Measurements from ENCODE around the gene ARSB.
A peak's percentile ranks its signal among the peaks of the same experiment; 100 is the strongest.
"Not testable (repeated sequence)": the region's sequence is repeated elsewhere in the genome, so short reads cannot be mapped to it uniquely, and the experiment has no call there.

Gene ARSB

GRCh38 chr5:78995521-78996007 lies 10.5 kb upstream of the ARSB start:
- no peak for DNase-seq (ENCODE audit: low read depth in 3 of 3, low spot score in 1 of 3)

DNA sequence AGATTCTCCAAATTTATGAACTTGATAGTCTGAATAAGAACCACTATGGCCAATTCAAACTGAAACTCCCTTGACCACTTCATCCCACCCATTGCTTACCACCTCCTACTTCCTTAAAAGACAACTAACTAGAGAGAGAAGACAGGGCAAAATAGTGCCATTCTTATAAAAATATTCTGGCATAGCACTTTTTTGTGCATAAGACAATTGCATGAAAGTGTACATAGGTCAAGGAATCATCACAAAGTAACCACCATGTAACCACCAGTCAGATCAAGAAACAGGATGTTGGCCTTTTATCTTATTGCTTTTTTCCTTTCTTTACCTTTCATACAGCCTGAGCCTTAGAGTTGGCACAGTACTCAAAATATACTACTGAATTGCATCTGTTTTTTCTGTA lies 8.1 kb upstream of the ARSB start:
- DNase-seq (ENCODE audit: low read depth in 3 of 3, low spot score in 1 of 3) = no peak

- no peak for DNase-seq (ENCODE audit: low read depth in 3 of 3, low spot score in 1 of 3)
Measured at GRCh38 chr5:78992146-78992545, 7.0 kb upstream of the ARSB start.

- no peak for DNase-seq (ENCODE audit: low read depth in 3 of 3, low spot score in 1 of 3)
Measured at GRCh38 chr5:78989080-78989479, 4.0 kb upstream of the ARSB start.

DNA sequence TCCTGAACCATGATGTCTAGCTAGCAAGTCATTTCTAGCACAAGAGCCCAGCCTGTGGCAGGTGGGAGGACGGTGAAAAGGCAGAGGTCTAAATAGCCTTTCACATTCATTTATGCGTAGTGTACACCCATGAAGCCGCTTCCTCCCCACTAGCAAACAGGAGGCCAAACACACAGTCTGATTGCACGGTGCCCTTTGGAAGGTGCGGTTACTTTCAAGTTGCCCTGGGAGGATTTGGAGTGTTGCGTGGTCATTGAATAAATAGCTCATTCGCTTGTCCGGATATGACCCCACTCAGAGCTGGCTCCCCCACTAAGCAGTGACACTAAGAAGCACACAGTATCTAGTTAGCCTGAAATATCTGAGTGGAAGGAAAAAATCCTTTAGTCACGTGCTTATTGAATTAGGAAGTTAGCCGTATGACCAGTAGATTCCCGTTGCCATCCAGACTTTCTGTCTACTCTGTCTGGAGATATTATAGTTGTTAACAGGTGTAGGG lies 664 bp upstream of the ARSB start:
- DNase-seq (ENCODE audit: low read depth in 3 of 3, low spot score in 1 of 3) = peak in 1 of 3 donors; percentile 20

DNA sequence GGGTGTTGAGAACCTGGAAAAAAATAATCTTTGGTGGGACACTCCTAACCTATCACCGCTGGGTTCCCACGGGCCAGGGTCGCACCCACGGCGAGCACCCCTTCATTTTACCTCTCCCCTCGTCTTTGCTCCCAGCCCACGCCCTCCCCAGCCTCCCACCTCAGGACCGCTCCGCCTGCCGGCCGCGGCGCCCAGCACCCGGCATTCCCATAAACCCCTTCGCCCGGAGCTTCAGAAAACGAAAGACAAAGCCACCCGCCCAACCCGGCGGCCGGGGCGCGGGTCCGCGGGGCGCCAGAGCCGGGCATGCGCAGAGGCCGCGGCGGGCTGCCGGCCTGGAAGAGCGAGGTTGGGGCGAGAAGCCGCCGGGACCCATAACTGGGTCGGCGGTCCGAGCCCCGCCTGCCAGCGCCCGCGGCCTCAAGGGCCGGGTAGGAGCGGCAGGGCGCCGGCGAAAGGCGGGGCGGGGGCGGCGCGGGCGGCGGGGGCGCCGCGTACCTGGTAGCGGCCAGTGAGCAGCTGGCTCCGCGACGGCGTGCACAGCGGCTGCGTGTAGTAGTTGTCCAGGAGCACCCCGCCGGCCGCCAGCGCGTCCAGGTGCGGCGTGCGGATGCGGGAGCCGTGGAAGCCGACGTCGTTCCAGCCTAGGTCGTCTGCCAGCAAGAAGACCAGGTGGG lies 533 bp downstream of the ARSB start:
- DNase-seq (ENCODE audit: low read depth in 3 of 3, low spot score in 1 of 3) = peak; percentile 32 to 67 (median 58)

- DNase-seq (ENCODE audit: low read depth in 3 of 3, low spot score in 1 of 3) = no peak
Measured at GRCh38 chr5:78983601-78984438, 1.3 kb downstream of the ARSB start.

- DNase-seq (ENCODE audit: low read depth in 3 of 3, low spot score in 1 of 3) = not testable (repeated sequence)
Measured at GRCh38 chr5:78983194-78983593, 1.9 kb downstream of the ARSB start.

GRCh38 chr5:78979909-78980308 lies 5.2 kb downstream of the ARSB start:
- no peak for DNase-seq (ENCODE audit: low read depth in 3 of 3, low spot score in 1 of 3)

DNA sequence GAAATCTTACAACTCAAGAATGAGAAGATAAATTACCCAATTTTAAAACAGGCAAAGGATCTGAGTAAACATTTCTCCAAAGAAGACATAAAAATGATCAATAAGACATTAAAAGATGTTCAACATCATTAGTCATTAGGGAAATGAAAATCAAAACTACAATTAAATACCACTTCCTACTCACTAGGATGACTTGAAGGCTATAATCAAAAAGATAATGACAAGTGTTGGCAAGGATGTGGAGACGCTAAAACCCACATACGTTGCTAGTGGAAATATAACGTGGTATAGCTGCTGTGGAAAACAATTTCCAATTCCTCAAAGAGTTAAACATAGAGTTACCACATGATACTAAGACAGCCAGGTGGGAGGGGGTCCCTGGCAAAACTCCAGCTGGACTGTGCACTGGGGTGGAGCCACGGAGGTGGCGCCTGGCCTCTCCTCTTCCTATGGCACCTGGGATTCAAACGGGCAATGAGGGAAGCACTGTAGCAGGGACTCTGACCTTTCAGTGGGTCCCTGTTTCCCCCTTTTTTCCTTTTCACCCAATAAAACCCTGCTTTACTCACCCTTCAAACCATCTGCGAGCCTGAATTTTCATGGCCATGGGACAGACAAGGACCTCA lies 5.9 kb downstream of the ARSB start:
- DNase-seq (ENCODE audit: low read depth in 3 of 3, low spot score in 1 of 3) = no peak

GRCh38 chr5:78975035-78975434 lies 10.1 kb downstream of the ARSB start:
- no peak for DNase-seq (ENCODE audit: low read depth in 3 of 3, low spot score in 1 of 3)

- DNase-seq (ENCODE audit: low read depth in 3 of 3, low spot score in 1 of 3) = no peak
Measured at GRCh38 chr5:78974601-78975000, 10.5 kb downstream of the ARSB start.

GRCh38 chr5:78974011-78974410 lies 11.1 kb downstream of the ARSB start:
- no peak for DNase-seq (ENCODE audit: low read depth in 3 of 3, low spot score in 1 of 3)

DNA sequence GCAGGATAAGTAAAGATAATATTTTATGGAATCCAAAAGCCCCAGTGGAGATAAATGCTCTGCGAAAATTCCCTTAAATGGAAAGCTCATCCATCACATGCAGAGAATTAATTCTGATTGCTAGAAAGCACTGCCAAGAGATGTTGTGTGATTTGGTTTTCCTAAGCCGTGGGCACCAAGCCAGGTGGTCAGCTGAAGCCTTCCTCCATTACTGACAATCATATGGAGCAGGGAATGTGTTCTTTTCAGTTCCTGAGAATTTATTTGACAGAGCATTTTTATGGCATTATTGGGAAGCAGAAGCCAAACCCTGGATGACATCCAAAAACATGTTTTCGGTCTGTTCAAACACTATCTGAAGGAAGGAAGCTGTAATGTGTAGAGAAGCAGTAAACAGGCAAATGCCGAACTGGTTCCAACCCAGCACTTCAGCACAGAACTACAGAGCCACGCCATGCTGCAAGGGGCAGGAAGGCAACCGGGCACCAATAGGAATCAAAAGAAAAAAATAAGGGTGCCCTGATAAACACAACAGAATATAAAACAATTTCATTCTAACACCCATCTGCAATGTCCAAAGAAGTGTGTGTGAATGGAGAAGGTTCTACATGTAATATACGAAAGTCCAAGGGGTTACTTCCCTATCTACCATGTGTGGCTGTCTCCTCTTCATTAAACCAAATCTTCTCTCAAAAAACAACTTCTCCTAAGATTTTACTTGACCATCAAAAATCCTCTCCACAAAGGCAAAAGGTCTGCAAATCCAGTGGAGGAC lies 12.3 kb downstream of the ARSB start:
- DNase-seq (ENCODE audit: low read depth in 3 of 3, low spot score in 1 of 3) = no peak

GRCh38 chr5:78971998-78972397 lies 13.1 kb downstream of the ARSB start:
- no peak for DNase-seq (ENCODE audit: low read depth in 3 of 3, low spot score in 1 of 3)

- DNase-seq (ENCODE audit: low read depth in 3 of 3, low spot score in 1 of 3) = no peak
Measured at GRCh38 chr5:78968781-78969180, 16.3 kb downstream of the ARSB start.

DNA sequence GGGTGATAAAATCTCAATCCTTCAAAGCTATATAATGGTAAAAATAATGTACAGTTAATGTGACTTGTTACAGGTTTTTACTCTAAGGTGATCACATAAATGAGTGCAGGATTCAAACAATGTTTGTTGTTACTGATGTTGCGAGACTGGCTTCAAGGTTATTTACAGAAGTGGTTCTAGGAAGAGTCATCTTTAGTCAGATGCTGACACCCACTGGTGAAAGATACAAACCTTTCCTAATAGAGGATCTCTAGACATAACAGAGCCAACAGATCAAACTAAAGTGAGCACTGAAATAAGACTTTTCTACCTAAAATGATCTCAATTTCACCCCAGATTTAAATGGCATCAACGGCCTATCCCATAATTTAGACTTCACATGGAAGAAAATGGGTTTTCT lies 20.2 kb downstream of the ARSB start:
- no peak for DNase-seq (ENCODE audit: low read depth in 3 of 3, low spot score in 1 of 3)

GRCh38 chr5:78961743-78962142 lies 23.4 kb downstream of the ARSB start:
- no peak for DNase-seq (ENCODE audit: low read depth in 3 of 3, low spot score in 1 of 3)

DNA sequence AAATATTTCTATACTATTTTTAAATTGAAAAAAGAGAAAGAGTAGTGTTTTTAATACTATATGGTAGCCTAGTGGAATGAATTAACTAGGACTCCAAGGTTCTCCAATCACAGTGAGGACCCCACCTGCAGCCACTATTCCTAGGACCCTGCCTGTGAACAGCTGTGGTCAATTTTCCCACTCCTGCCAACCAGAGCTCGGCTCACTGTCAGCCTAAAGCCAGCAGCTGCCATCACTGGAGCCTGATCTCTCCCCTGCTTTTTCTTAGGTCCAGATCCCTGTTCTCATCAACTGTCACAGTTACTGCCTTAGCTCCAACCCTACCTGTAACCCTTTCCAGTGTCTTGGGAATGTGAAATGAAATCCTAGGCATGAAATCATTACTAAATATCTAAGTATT lies 25.3 kb downstream of the ARSB start:
- DNase-seq (ENCODE audit: low read depth in 3 of 3, low spot score in 1 of 3) = no peak

- no peak for DNase-seq (ENCODE audit: low read depth in 3 of 3, low spot score in 1 of 3)
Measured at GRCh38 chr5:78958672-78959445, 26.3 kb downstream of the ARSB start.
